SU-DHL-6 (cell line): ENCODE results near the gene GPR152.

Experiments used
- H2AFZ ChIP-seq: fragments of 200-600 bp; sonication (generic); 2 replicates; pipeline ENCODE4 v1.6.1; 2014; ENCODE audit warnings: low read depth, mild to moderate bottlenecking, moderate library complexity, mixed read lengths, antibody characterized with exemption, low read length; ENCODE audit not compliant: severe bottlenecking
- H3F3A ChIP-seq: fragments of 200-600 bp; shearing (Covaris generic); 2 replicates; pipeline ENCODE4 v1.6.0; 2016; ENCODE audit warnings: antibody characterized with exemption, mild to moderate bottlenecking; ENCODE audit not compliant: insufficient read depth
- H3K27ac ChIP-seq: fragments of 200-600 bp; sonication (generic); 2 replicates; pipeline ENCODE4 v1.5.1; 2016; ENCODE audit warnings: low read depth, mild to moderate bottlenecking, low read length, moderate library complexity, mixed read lengths
- H3K27me3 ChIP-seq: fragments of 200-600 bp; sonication (generic), shearing (Covaris generic); 2 replicates; pipeline ENCODE4 v1.6.0; 2014; ENCODE audit warnings: mild to moderate bottlenecking, low read length
- H3K36me3 ChIP-seq: fragments of 200-600 bp; sonication (generic); 2 replicates; pipeline ENCODE4 v1.6.1; 2014; ENCODE audit warnings: mild to moderate bottlenecking, low read length, mixed read lengths
- H3K4me2 ChIP-seq: fragments of 300-600, 200-600 bp; shearing (Covaris generic), sonication (generic); 2 replicates; pipeline ENCODE4 v1.6.0; 2014; ENCODE audit warnings: low read length, low read depth, mild to moderate bottlenecking; ENCODE audit not compliant: poor library complexity, severe bottlenecking
- H3K4me3 ChIP-seq: fragments of 200-600 bp; sonication (generic); 2 replicates; pipeline ENCODE4 v1.5.1; 2014; ENCODE audit warnings: antibody characterized with exemption, low read length, mild to moderate bottlenecking, mixed read lengths; ENCODE audit not compliant: insufficient read depth, poor library complexity, severe bottlenecking
- H3K79me2 ChIP-seq: fragments of 200-600 bp; sonication (generic); 2 replicates; pipeline ENCODE4 v1.6.1; 2014; ENCODE audit warnings: mild to moderate bottlenecking, low read length, moderate library complexity; ENCODE audit not compliant: insufficient read depth
- H3K9ac ChIP-seq: fragments of 200-600 bp; sonication (generic); 2 replicates; pipeline ENCODE4 v1.7.0; 2014; ENCODE audit warnings: mild to moderate bottlenecking, low read length
- H3K9me2 ChIP-seq: fragments of 200-600 bp; sonication (generic); replicated peaks from 2 replicates; pipeline ENCODE4 v1.6.1; 2014; ENCODE audit warnings: low read length; ENCODE audit not compliant: insufficient read depth
- H3K9me3 ChIP-seq: fragments of 200-600 bp; sonication (generic); 2 replicates; pipeline ENCODE4 v1.6.1; 2014; ENCODE audit warnings: low read length, mixed read lengths; ENCODE audit not compliant: insufficient read depth
- H4K20me1 ChIP-seq: fragments of 200-600 bp; sonication (generic); 2 replicates; pipeline ENCODE4 v1.6.1; 2014; ENCODE audit warnings: low read depth, mild to moderate bottlenecking, antibody characterized with exemption, low read length, moderate library complexity, mixed read lengths
- EZH2phosphoT487 ChIP-seq: fragments of 200-600 bp; sonication (generic), shearing (Covaris generic); conservative IDR thresholded peaks from 2 replicates; pipeline ENCODE4 v1.6.1; 2018; ENCODE audit warnings: mild to moderate bottlenecking, antibody characterized with exemption, low read length, moderate library complexity, mixed read lengths
- TF ChIP-seq, protein P1 (sequence below): fragments of 200-600 bp; sonication (generic); IDR thresholded peaks from one replicate; pipeline ENCODE4 v1.5.1; 2017; ENCODE audit warnings: antibody characterized with exemption, mild to moderate bottlenecking, low read length, moderate library complexity; ENCODE audit not compliant: insufficient read depth, poor library complexity, severe bottlenecking

Gene GPR152

DNA sequence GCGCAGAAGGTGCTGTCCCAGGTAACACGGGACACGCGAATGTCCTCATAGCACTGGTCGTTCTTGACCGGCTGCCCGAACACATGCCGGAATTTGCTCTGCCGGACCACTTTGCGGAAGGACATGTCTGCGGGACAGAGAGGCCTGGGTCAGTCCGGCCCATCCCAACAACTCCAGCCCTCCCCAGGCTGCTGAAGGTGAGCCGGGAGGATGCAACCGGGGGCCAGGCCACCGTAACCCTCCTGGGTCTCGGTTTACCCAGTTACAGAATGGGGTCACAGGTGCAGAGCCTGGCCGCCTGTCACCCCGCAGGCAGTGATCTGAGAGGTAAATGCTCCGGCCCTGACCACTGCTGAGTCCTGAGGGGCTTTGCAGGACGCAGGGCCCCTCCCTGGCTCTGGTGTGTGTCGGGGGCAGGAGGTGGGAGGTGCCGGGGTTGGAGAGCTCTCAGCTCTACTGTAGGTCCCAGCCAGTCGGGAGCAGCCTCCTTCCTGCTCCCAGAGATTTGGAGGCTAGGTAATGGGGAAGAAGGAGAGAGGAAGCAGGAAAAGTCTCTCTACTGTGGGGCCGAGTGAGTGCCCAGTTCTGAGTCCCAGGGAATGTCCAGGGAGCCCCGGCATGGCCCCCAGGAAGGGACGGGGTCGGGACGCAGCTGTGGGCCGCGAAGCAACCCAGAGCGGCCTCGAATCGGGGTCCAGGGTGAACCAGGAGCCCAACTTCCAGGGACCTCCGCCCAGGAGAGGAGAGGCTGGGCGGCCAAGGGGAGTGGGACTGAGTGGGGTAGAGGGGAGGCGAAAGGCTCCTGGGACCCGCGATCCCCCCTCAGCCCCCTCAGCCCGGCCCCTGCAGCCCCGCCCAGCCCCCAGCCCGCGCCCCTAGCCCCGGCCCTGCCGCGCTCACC, 9.8 kb downstream of the GPR152 start:
- Histone ChIP-seq H4K20me1 (no peaks in the 10 kb centered on the region), H3K27me3 (no peaks in the 10 kb centered on the region), H2AFZ (no peak overlapping the region), H3K4me3 (peak overlapping the region; percentile 46), H3K9ac (peak overlapping the region; percentile 63), H3K9me3 (no peaks in the 10 kb centered on the region), H3K9me2 (no peaks in the 10 kb centered on the region), H3K79me2 (peaks cover 17% of the 10 kb centered on the region; the same call in 1 of the 2 replicates), H3F3A (peaks cover 74% of the 10 kb centered on the region), H3K4me2 (peak overlapping the region; percentile 73), H3K36me3 (no peaks in the 10 kb centered on the region), H3K27ac (peak overlapping the region; percentile 100)
- TF ChIP-seq EZH2phosphoT487, result no peak
- TF ChIP-seq, protein P1, sequence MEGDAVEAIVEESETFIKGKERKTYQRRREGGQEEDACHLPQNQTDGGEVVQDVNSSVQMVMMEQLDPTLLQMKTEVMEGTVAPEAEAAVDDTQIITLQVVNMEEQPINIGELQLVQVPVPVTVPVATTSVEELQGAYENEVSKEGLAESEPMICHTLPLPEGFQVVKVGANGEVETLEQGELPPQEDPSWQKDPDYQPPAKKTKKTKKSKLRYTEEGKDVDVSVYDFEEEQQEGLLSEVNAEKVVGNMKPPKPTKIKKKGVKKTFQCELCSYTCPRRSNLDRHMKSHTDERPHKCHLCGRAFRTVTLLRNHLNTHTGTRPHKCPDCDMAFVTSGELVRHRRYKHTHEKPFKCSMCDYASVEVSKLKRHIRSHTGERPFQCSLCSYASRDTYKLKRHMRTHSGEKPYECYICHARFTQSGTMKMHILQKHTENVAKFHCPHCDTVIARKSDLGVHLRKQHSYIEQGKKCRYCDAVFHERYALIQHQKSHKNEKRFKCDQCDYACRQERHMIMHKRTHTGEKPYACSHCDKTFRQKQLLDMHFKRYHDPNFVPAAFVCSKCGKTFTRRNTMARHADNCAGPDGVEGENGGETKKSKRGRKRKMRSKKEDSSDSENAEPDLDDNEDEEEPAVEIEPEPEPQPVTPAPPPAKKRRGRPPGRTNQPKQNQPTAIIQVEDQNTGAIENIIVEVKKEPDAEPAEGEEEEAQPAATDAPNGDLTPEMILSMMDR, result no peak

DNA sequence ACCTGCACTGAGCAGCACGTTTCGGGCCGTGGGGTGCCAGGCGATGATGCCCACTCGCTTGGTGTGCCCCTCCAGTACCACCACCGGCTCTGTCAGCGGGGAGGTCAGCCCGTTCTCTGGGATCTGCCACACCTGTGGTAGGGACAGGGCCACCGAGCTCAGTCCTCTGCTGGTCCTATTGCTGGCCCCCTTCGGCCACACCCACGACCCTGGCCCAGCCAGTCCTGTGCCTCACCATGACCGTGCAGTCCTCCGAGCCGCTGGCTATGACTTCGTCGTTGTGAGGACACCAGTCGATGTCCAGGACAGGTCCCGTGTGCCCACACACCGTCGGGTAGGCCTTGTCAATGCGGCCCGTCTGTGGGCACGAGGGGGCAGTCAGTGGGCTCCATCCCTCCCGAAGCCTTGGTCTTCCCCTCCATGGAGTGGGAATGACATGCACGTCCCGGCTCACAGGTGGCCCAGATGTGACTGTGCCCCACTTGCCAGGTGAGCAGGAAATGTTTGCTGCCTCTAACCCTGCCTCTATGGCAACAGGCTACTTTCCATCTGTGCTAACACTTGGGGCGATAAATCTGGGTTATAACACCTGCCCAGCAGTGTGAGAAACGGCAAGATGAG, 10.7 kb downstream of the GPR152 start:
- Histone ChIP-seq H3K36me3 (no peaks in the 10 kb centered on the region), H3K27me3 (no peaks in the 10 kb centered on the region), H3K9ac (no peak overlapping the region), H3K9me2 (no peaks in the 10 kb centered on the region), H3K27ac (peak overlapping the region; percentile 100), H2AFZ (no peak overlapping the region), H3K79me2 (peaks cover 18% of the 10 kb centered on the region; the same call in 1 of the 2 replicates), H3K4me3 (no peak overlapping the region), H3K9me3 (no peaks in the 10 kb centered on the region), H4K20me1 (no peaks in the 10 kb centered on the region), H3K4me2 (peak overlapping the region; percentile 73), H3F3A (peaks cover 80% of the 10 kb centered on the region)
- TF ChIP-seq EZH2phosphoT487, result no peak
- TF ChIP-seq, protein P1, result no peak

DNA sequence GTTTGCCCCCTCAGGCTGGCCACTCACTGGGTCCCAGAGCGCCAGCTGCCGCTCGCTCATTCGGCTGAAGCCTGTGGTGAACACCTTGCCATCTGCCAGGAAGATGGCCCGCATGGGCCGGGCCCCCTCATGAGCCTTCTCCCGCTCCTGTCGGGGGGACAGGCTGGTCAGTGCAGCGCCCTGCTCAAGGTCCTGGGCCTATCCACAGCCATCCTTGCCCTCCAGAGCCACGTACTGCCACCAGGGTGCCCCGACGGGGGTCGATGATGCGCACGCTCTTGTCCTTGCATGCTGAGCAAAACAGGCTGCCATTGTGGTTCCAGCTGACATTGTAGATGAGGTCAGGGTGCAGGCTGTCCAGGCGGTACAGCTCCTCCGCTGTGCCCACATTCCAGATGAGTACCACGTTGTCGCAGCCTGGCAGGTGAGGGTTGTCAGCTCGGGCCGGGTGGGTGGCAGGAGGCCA, 11.4 kb downstream of the GPR152 start:
- Histone ChIP-seq H3K4me3 (no peak overlapping the region), H3F3A (peaks cover 86% of the 10 kb centered on the region), H4K20me1 (no peaks in the 10 kb centered on the region), H3K36me3 (no peaks in the 10 kb centered on the region), H2AFZ (no peak overlapping the region), H3K27me3 (no peaks in the 10 kb centered on the region), H3K9me3 (no peaks in the 10 kb centered on the region), H3K4me2 (peak overlapping the region; percentile 99), H3K79me2 (peaks cover 24% of the 10 kb centered on the region; the same call in 1 of the 2 replicates), H3K9me2 (no peaks in the 10 kb centered on the region), H3K9ac (peak overlapping the region; percentile 100), H3K27ac (peak overlapping the region; percentile 100)
- no peak for TF ChIP-seq EZH2phosphoT487
- TF ChIP-seq, protein P1, result no peak
